Mesenchymal stem cell (in vitro differentiated cells and primary cell): ENCODE results near the gene SLC27A2.
A peak's percentile ranks its signal among the peaks of the same experiment; 100 is the strongest.

ENCODE experiments used
- DNase-seq: peaks from one replicate; pipeline ENCODE4 v3.0.0-alpha.2; 2013
- H2AFZ ChIP-seq: one replicate; pipeline ENCODE4 v1.6.1; 2013; ENCODE audit warnings: low read depth, mild to moderate bottlenecking, control low read depth, inconsistent platforms, low read length, moderate library complexity
- H2AK5ac ChIP-seq: 2 replicates; pipeline ENCODE4 v1.6.1; 2013; ENCODE audit warnings: low read length, moderate library complexity, mild to moderate bottlenecking, inconsistent platforms; ENCODE audit not compliant: severe bottlenecking
- H2BK120ac ChIP-seq: one replicate; pipeline ENCODE4 v1.6.1; 2013; ENCODE audit warnings: low read depth, mild to moderate bottlenecking, inconsistent platforms, low read length, moderate library complexity
- H2BK12ac ChIP-seq, 2 experiments: one replicate each; pipeline ENCODE4 v1.6.1; 2013; ENCODE audit warnings: inconsistent platforms in 2 of 2, low read length in 2 of 2, mild to moderate bottlenecking in 2 of 2, moderate library complexity in 2 of 2, control low read depth in 1 of 2
- H2BK15ac ChIP-seq: one replicate; pipeline ENCODE4 v1.6.1; 2013; ENCODE audit warnings: mild to moderate bottlenecking, low read depth, inconsistent platforms; ENCODE audit not compliant: poor library complexity, severe bottlenecking
- H2BK5ac ChIP-seq: 2 replicates; pipeline ENCODE4 v1.6.1; 2013; ENCODE audit warnings: low read depth, mild to moderate bottlenecking, low read length, control low read depth, inconsistent platforms; ENCODE audit not compliant: poor library complexity, severe bottlenecking
- H3K14ac ChIP-seq, 2 experiments: one replicate each; pipeline ENCODE4 v1.6.1; 2013; ENCODE audit warnings: inconsistent platforms in 2 of 2, low read length in 2 of 2, control low read depth in 1 of 2, mild to moderate bottlenecking in 1 of 2, moderate library complexity in 1 of 2
- H3K18ac ChIP-seq, 2 experiments: one replicate each; pipeline ENCODE4 v1.6.1; 2013; ENCODE audit warnings: inconsistent platforms in 2 of 2, low read length in 2 of 2, control low read depth in 1 of 2, low read depth in 1 of 2, mild to moderate bottlenecking in 1 of 2
- H3K23ac ChIP-seq, 2 experiments: one replicate each; pipeline ENCODE4 v1.6.1; 2013; ENCODE audit warnings: inconsistent platforms in 2 of 2, low read length in 2 of 2, mild to moderate bottlenecking in 2 of 2, moderate library complexity in 2 of 2, control low read depth in 1 of 2
- H3K27ac ChIP-seq: 2 replicates; pipeline ENCODE4 v1.5.1; 2013; ENCODE audit warnings: mild to moderate bottlenecking, moderate library complexity, low read length, control low read depth, inconsistent platforms; ENCODE audit not compliant: poor library complexity, severe bottlenecking
- H3K27me3 ChIP-seq, 2 experiments: 2 replicates each; pipeline versions ENCODE4 v1.6.1 to v1.7.0; 2013; ENCODE audit warnings: low read length in 2 of 2, mild to moderate bottlenecking in 2 of 2, moderate library complexity in 2 of 2, control low read depth in 1 of 2, inconsistent platforms in 1 of 2; ENCODE audit not compliant: control insufficient read depth in 1 of 2, insufficient read depth in 1 of 2
- H3K36me3 ChIP-seq, 2 experiments: 2 replicates each; pipeline versions ENCODE4 v1.6.1 to v1.7.0; 2013; ENCODE audit warnings: low read length in 2 of 2, control low read depth in 1 of 2, inconsistent platforms in 1 of 2, low read depth in 1 of 2, mild to moderate bottlenecking in 1 of 2; ENCODE audit not compliant: insufficient read depth in 2 of 2, control insufficient read depth in 1 of 2
- H3K4ac ChIP-seq, 2 experiments: one replicate each; pipeline ENCODE4 v1.6.1; 2013; ENCODE audit warnings: inconsistent platforms in 2 of 2, low read length in 2 of 2, mild to moderate bottlenecking in 2 of 2, moderate library complexity in 2 of 2, control low read depth in 1 of 2, low read depth in 1 of 2
- H3K4me1 ChIP-seq: 2 replicates; pipeline ENCODE4 v1.6.1; 2013; ENCODE audit warnings: low read depth, low read length, control low read depth; ENCODE audit not compliant: control insufficient read depth, insufficient read depth
- H3K4me2 ChIP-seq: 2 replicates; pipeline ENCODE4 v1.6.1; 2013; ENCODE audit warnings: low read length, mild to moderate bottlenecking, inconsistent platforms; ENCODE audit not compliant: poor library complexity, severe bottlenecking
- H3K4me3 ChIP-seq, 2 experiments: 2 replicates each; pipeline versions ENCODE4 v1.5.1 to v1.7.0; 2013; ENCODE audit warnings: low read length in 2 of 2, mild to moderate bottlenecking in 2 of 2, control low read depth in 1 of 2, low read depth in 1 of 2; ENCODE audit not compliant: insufficient read depth in 1 of 2
- H3K79me1 ChIP-seq: replicated peaks from 2 replicates; pipeline ENCODE4 v1.6.1; 2013; ENCODE audit warnings: mild to moderate bottlenecking, control low read depth, low read length, inconsistent platforms; ENCODE audit not compliant: poor library complexity, severe bottlenecking
- H3K9ac ChIP-seq: 2 replicates; pipeline ENCODE4 v1.7.0; 2013; ENCODE audit warnings: mild to moderate bottlenecking, low read length, moderate library complexity
- H3K9me3 ChIP-seq: 2 replicates; pipeline ENCODE4 v1.7.0; 2013; ENCODE audit warnings: mild to moderate bottlenecking, low read length; ENCODE audit not compliant: control insufficient read depth
- H4K8ac ChIP-seq: one replicate; pipeline ENCODE4 v1.6.1; 2013; ENCODE audit warnings: inconsistent platforms, mild to moderate bottlenecking, low read length, moderate library complexity
- H4K91ac ChIP-seq: one replicate; pipeline ENCODE4 v1.6.1; 2013; ENCODE audit warnings: mild to moderate bottlenecking, low read length, inconsistent platforms
- WGBS: methylation state at CpG from one replicate; pipeline ENCODE4 v1.1.7; 2013; ENCODE audit warnings: mixed read lengths; 5-methylcytosine and 5-hydroxymethylcytosine counted together

The SLC27A2 gene

DNA sequence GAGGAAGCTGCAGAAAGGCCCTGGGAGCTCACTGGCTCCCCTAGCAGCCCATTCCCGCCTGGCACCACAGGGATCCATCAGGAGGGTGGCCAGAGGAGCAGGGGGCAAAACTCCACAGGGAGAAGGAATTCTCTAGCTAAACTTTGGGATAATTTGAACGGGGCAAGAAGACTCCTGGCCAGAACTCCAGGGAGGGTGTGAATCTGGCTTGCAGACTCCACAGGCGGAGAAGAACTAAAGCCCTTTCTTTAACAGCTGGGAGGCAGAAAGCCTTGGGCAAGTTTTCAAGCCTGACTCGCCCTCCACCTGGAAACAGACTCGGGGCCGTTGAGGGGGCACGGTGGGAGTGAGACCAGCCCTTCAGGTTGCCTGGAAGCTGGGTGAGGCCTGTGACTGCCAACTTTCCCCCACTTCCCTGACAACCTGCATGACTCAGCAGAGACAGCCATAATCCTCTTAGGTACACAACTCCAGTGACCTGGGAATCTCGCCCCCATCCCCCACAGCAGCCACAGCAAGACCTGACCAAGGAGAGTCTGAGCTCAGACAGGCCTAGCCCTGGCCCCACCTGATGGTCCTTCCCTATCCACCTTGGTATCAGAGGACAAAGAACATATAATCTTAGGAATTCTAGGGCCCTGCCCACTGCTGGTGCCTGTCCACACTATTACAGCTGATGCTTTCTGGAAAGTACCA, 28.6 kb downstream of the SLC27A2 start:
- 87% methylated on average over 8 of the region's 8 CpGs for WGBS
- peaks cover 0 to 4% of the 10 kb centered on the region in 2 experiments for H3K27me3 ChIP-seq
- H3K4ac ChIP-seq: no peak overlapping the region
- H3K36me3 ChIP-seq: no peaks in the 10 kb centered on the region
- no peak overlapping the region for H2BK12ac ChIP-seq
- H3K4me1 ChIP-seq: no peaks in the 10 kb centered on the region
- no peaks in the 10 kb centered on the region for H3K79me1 ChIP-seq
- no peak overlapping the region for H2AFZ ChIP-seq
- no peak overlapping the region for H3K14ac ChIP-seq
- no peak overlapping the region for H2BK120ac ChIP-seq
- no peak overlapping the region for H3K18ac ChIP-seq
- H4K8ac ChIP-seq: no peak overlapping the region
- H2BK15ac ChIP-seq: no peak overlapping the region
- no peak overlapping the region for H3K4me3 ChIP-seq
- peaks cover 7% of the 10 kb centered on the region for H3K9me3 ChIP-seq
- H3K23ac ChIP-seq: no peak overlapping the region
- H4K91ac ChIP-seq: no peak overlapping the region
- H3K9ac ChIP-seq: no peak overlapping the region
- no peak overlapping the region for H2BK5ac ChIP-seq
- DNase-seq: no peak
- H3K4me2 ChIP-seq: no peak overlapping the region
- H2AK5ac ChIP-seq: no peak overlapping the region
- H3K27ac ChIP-seq: no peak overlapping the region

DNA sequence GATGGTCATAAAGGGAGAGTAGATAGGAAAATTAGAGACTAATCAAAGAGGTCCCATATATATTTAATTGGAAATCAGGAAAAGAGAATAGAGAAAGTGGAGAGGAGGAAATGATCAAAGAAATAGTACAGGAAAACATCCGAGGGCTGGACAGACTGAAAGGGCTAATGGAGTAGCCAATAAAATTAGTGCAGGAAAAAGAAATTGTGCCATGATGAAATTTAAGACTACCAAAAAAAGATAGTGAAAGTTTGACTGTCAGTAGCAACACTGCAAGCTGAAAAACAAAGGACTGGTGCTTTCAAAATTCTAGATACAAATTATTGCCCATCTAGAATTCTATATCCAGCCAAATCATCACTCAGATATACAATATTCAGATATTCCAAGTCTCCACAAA, 36.3 kb downstream of the SLC27A2 start:
- no peak overlapping the region for H3K18ac ChIP-seq
- no peaks in the 10 kb centered on the region for H3K36me3 ChIP-seq
- 81% methylated on average over 1 of the region's 1 CpG for WGBS
- H2BK5ac ChIP-seq: peak overlapping the region; percentile 44
- no peaks in the 10 kb centered on the region for H3K79me1 ChIP-seq
- H2BK15ac ChIP-seq: no peak overlapping the region
- H3K4me1 ChIP-seq: no peaks in the 10 kb centered on the region
- H3K23ac ChIP-seq: no peak overlapping the region
- H4K91ac ChIP-seq: no peak overlapping the region
- no peaks in the 10 kb centered on the region for H3K9me3 ChIP-seq
- no peak overlapping the region for H3K4ac ChIP-seq
- H3K4me2 ChIP-seq: no peak overlapping the region
- no peak overlapping the region for H2BK120ac ChIP-seq
- H4K8ac ChIP-seq: no peak overlapping the region
- DNase-seq: no peak
- peaks cover 0 to 32% of the 10 kb centered on the region in 2 experiments for H3K27me3 ChIP-seq
- H3K14ac ChIP-seq: no peak overlapping the region
- no peak overlapping the region for H2AFZ ChIP-seq
- H2AK5ac ChIP-seq: no peak overlapping the region
- no peak overlapping the region for H3K27ac ChIP-seq
- H3K4me3 ChIP-seq: no peak overlapping the region
- no peak overlapping the region for H3K9ac ChIP-seq
- H2BK12ac ChIP-seq: no peak overlapping the region

DNA sequence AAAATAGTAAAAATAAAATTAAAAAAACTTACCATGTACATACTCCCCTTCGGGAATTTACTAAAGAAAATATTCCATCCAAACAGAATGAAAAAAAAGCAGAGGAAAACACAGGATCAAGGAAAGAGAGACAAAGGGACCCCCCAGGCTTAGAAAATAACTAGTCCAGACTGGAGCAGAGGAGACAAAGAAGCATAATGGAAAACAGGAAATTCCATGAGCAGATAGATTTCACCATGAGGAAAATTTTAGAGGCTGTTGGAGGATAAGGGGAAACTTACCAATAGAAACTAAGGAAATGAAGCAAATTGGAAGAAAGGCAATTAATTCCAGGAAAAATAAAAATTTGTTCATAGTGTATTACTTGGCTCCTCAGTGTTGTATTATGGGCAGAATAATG, 36.7 kb downstream of the SLC27A2 start:
- Histone ChIP-seq H2BK12ac (no peak overlapping the region), H4K8ac (no peak overlapping the region), H3K9me3 (no peaks in the 10 kb centered on the region), H3K4ac (no peak overlapping the region), H4K91ac (no peak overlapping the region), H3K4me3 (no peak overlapping the region), H3K36me3 (no peaks in the 10 kb centered on the region), H3K27ac (no peak overlapping the region), H2BK120ac (no peak overlapping the region), H3K4me2 (no peak overlapping the region), H2BK5ac (no peak overlapping the region), H3K9ac (no peak overlapping the region), H2BK15ac (no peak overlapping the region), H3K4me1 (no peaks in the 10 kb centered on the region), H3K27me3 (peaks cover 0 to 32% of the 10 kb centered on the region in 2 experiments), H3K23ac (no peak overlapping the region), H3K18ac (no peak overlapping the region), H3K14ac (no peak overlapping the region), H2AFZ (no peak overlapping the region), H3K79me1 (no peaks in the 10 kb centered on the region), H2AK5ac (no peak overlapping the region)
- 87% methylated on average over 1 of the region's 1 CpG for WGBS
- DNase-seq: no peak

DNA sequence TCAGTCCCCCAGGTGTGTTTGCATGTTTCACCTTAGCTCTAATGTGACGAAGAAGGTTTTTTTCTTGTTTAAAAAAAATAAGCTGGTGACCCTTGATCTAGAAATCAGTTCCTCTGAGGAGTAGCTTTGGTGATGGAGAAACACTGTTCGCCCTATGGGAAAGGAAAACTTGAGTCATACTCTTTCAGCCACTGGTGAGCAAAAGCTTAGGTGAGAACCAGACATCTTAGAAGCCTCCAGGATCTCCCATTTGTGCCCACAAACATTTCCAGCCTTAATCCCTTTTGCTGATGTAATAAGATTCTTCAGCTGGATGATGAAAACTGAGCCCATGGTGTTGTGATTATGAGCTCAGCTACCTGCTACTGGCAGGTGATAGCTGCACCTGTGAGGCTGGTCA, 37.8 kb downstream of the SLC27A2 start:
- Histone ChIP-seq H3K27ac (no peak overlapping the region), H2AFZ (no peak overlapping the region), H3K36me3 (no peaks in the 10 kb centered on the region), H2BK120ac (no peak overlapping the region), H3K4me3 (no peak overlapping the region), H2BK12ac (no peak overlapping the region), H2AK5ac (no peak overlapping the region), H2BK15ac (no peak overlapping the region), H3K4me2 (no peak overlapping the region), H3K14ac (no peak overlapping the region), H3K9me3 (no peaks in the 10 kb centered on the region), H4K91ac (no peak overlapping the region), H3K4ac (no peak overlapping the region), H3K79me1 (no peaks in the 10 kb centered on the region), H4K8ac (no peak overlapping the region), H3K9ac (no peak overlapping the region), H3K27me3 (peaks cover 0 to 32% of the 10 kb centered on the region in 2 experiments), H3K18ac (no peak overlapping the region), H3K23ac (no peak overlapping the region), H3K4me1 (no peaks in the 10 kb centered on the region), H2BK5ac (no peak overlapping the region)
- 74% methylated on average over 2 of the region's 2 CpGs for WGBS
- peak; percentile 48 for DNase-seq
